Breast epithelium (tissue), 3 donors: ENCODE measurements around the gene ACTL9.

Experiments
- CTCF ChIP-seq, 3 donors: fragments of 450-650 bp; IDR thresholded peaks; one replicate each; pipeline ENCODE4 v1.5.1; 2016 to 2017; ENCODE audit warnings: antibody characterized with exemption in 3 of 3, mild to moderate bottlenecking in 3 of 3, moderate library complexity in 3 of 3
- POLR2A ChIP-seq: fragments of 450-650 bp; IDR thresholded peaks from one replicate; pipeline ENCODE4 v1.6.1; 2016; ENCODE audit warnings: antibody characterized with exemption, mild to moderate bottlenecking, moderate library complexity
- POLR2AphosphoS5 ChIP-seq, 3 donors: sonication (generic); formaldehyde crosslinking; IDR thresholded peaks; one replicate each; pipeline ENCODE4 v1.6.1; 2017; ENCODE audit warnings: antibody characterized with exemption in 3 of 3

GRCh38 chr19:8654591-8655339, 43.8 kb downstream of the ACTL9 start:
- TF ChIP-seq POLR2A, result no peak
- no peak for TF ChIP-seq POLR2AphosphoS5 (IDR thresholded peaks at IDR 0.05)
- TF ChIP-seq CTCF (IDR thresholded peaks at IDR 0.05), result peak; percentile 78 to 93 (median 87)
